ENCODE measurements around the gene FAM131C. TPM values are rescaled to one million over a fixed set of nuclear protein-coding genes. Genes with fewer than 3 reads are reported as not detected.

Gene FAM131C, protein sequence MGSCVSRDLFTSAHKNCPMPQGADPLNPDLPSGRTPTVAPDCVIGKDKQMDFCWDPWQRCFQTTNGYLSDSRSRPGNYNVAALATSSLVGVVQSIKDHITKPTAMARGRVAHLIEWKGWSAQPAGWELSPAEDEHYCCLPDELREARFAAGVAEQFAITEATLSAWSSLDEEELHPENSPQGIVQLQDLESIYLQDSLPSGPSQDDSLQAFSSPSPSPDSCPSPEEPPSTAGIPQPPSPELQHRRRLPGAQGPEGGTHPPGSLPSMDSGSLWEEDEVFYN
- total RNA-seq (2022; extraction: Qiagen RNA extraction; ENCODE audit: low read depth): 10.7 to 19.4 TPM (median 16.5 TPM) in 5 replicates

DNA sequence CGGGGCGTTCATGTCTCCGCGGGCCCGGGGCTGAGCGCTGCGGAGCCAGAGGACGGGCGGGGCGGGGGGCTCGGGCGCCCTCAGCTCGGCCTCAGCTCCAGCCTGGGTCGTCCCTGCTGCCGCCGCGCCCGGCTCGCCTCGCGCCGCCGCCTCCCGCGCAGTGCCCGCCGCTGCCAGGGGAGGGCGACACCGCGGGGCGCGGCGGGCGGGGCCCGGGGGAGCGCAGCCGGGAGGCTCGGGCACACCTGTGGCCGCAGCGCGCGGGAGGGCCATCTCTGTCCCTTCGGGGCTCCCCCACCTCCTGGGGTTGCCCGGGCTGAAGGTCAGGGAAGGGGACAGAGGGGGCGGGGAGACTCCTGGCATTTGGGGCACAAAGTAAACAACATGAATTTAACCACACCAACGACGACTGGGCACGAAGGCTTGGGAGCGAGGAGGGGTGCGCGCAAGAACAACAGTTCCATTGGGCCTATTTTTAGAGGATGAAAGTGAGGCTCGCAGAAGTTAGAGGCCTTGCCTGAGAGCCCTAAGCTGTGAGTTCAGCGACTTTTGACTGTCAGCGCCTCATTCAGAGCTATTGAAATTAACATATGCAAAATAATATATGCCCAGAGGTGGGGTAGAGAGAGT is at the start of gene FAM131C:
TSS of gene FAM131C (minus strand) at position 162 of the 630 bp plus-strand sequence. CDS start 209 bp downstream, outside the sequence.

DNA sequence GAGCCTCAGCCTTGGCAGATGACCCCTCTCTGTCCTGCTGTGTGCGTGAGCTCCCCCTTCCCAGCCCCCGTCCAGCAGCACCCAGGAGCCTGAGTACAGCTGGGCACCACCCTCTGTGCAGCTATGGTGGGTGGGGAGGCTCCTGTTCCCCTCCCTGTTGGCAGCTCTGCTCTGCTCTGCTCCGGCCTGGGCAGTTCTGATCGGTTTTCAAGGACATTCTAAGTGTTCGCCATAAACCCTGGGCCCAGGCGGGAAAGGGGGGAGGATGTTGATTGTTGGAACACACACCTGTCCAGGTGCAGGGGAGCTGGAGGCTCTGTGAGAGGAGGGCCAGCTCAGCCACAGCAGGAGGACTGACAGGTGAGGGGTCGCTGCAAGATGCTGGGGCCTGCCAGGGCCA is 29.9 kb downstream of the FAM131C start, which contains the start of gene CLCNKB:
TSS of gene CLCNKB (plus strand) at position 262 of the 400 bp plus-strand sequence. CDS start 711 bp downstream, outside the sequence.

DNA sequence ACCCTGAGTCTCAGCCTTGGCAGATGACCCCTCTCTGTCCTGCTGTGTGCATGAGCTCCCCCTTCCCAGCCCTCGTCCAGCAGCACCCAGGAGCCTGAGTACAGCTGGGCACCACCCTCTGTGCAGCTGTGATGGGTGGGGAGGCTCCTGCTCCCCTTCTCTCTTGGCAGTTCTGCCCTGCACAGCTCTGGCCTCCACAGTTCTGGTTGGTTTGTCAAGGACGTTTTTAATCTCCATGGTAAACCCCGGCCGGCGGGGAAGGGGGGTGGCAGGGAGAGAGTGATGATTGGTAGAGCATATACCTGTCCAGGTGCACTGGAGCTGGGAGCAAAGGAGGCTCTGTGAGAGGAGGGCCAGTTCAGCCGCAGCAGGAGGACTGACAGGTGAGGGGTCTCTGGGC is 51.8 kb downstream of the FAM131C start, which contains the start of gene CLCNKA:
TSS of gene CLCNKA (plus strand) at position 356 of the 400 bp plus-strand sequence. CDS start 584 bp downstream, outside the sequence.

DNA sequence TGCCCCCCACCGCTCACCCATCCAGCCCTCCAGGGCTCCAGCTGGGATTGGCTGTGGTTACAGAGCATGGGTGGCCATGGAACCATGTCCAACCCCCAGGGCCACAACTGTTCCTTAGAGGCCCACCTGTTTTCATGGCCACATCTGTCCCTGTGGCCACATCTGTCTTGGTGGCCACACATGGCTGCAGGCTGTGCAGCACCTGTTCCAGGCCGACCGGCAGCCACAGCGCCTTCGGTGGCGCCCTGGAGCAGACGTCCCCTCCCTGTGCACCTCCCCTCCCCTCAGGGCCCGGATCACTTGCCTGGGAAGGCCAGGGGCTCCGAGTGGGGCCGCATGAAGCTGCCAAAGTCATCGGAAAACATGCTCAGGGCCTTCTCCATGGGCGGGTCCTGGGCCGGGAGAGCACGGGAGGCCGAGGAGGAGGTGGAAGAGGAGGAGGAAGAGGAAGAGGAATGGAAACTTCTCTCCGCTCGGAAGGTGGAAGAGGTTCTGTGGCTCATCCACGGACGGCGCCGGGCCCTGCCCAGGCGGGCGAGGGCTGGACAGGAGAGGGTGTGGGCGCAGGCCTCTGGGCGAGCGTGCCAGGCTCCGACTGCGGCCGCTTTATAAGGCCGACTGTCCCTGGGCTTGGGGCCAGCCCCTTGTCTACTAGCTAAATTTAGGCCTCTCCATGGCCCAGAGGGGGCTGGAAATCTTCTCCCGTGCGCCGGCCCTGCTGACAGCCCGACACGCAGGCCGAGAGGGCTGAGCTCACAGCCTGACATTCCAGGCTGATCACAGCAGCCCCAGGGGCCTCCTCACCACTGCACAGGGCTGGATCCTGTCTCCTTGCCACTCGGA is 55.8 kb downstream of the FAM131C start, which contains the start of gene HSPB7:
TSS of gene HSPB7 (minus strand) at position 583 of the 843 bp plus-strand sequence. CDS start at position 503, 80 bp downstream.

Other genes with a start within 250 kb of the FAM131C start
- 37.9 to 39.8 TPM (median 39.2 TPM) in 5 replicates for gene SPEN, start 225.9 kb downstream of the FAM131C start, total RNA-seq (2022; extraction: Qiagen RNA extraction; ENCODE audit: low read depth)
- gene ZBTB17, start 97.5 kb downstream of the FAM131C start, total RNA-seq (2022; extraction: Qiagen RNA extraction; ENCODE audit: low read depth): 12.1 to 14.9 TPM (median 13.1 TPM) in 5 replicates
- 0.02 TPM in 1 of 5 replicates, not detected in the others for gene SRARP, start 69.4 kb downstream of the FAM131C start, total RNA-seq (2022; extraction: Qiagen RNA extraction; ENCODE audit: low read depth)
- not detected in 5 replicates for gene HSPB7, start 55.6 kb downstream of the FAM131C start, total RNA-seq (2022; extraction: Qiagen RNA extraction; ENCODE audit: low read depth)
- 0.06 to 0.13 TPM (median 0.07 TPM) in 3 of 5 replicates, not detected in the others for gene CLCNKA, start 51.6 kb downstream of the FAM131C start, total RNA-seq (2022; extraction: Qiagen RNA extraction; ENCODE audit: low read depth)
- 0.03 to 0.09 TPM in 2 of 5 replicates, not detected in the others for gene CLCNKB, start 29.9 kb downstream of the FAM131C start, total RNA-seq (2022; extraction: Qiagen RNA extraction; ENCODE audit: low read depth)
- 104 to 139 TPM (median 130 TPM) in 5 replicates for gene EPHA2, start 82.4 kb upstream of the FAM131C start, total RNA-seq (2022; extraction: Qiagen RNA extraction; ENCODE audit: low read depth)
- 5.7 to 7.8 TPM (median 6.4 TPM) in 5 replicates for gene ARHGEF19, start 139.0 kb upstream of the FAM131C start, total RNA-seq (2022; extraction: Qiagen RNA extraction; ENCODE audit: low read depth)
- gene CPLANE2, start 163.5 kb upstream of the FAM131C start, total RNA-seq (2022; extraction: Qiagen RNA extraction; ENCODE audit: low read depth): 2.4 to 4.8 TPM (median 3.6 TPM) in 5 replicates

Measured in A549 treated with CpdA at 1 μM for 4 hours (cell line).